ENCODE measurements around the gene CIAPIN1.
A peak's percentile ranks its signal among the peaks of the same experiment; 100 is the strongest.

CIAPIN1 gene

DNA sequence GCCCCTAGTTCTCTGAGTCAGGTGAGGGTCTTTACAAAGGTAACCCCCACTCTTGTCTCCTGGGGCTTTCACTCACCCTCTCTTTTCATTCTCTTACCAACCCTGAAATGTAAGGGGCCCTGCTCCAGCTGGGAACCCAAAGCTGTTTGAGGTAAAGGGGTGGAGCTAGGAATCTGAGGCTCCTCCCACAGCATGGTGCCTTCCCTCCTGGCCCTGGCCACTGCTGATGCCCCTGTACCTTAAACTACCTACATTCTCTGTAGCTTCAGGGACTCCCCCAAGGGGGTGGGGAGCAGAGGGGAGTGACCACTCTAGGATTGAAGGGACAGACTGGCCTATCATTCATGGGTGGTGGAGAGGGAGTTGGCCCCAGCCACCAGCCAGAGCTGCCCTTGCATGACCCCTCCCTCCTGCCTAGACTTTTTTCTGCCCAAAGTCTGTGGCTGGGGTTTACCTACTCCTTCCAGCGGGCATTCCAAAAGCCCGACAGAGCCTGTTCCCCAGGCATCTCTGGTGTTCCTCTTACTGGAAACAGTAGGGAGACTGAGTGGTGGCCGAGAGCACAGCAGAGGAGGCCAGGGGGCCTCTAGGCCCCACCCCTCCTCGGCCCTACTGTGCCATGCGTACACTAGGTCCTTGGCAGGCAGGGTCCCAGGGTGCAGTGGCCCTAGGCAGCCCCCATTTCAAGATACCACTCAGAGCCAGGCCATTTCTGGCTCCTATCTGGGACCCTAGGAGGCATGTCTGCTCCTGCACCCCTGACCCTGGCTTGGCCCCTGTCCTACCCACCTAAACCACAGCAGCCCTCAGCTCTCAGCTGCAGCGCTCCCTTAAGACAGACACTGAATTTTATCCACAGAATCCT is 29.6 kb upstream of the CIAPIN1 start:
- DNase-seq (ENCODE audit: low read depth in 2 of 2): no peak

DNA sequence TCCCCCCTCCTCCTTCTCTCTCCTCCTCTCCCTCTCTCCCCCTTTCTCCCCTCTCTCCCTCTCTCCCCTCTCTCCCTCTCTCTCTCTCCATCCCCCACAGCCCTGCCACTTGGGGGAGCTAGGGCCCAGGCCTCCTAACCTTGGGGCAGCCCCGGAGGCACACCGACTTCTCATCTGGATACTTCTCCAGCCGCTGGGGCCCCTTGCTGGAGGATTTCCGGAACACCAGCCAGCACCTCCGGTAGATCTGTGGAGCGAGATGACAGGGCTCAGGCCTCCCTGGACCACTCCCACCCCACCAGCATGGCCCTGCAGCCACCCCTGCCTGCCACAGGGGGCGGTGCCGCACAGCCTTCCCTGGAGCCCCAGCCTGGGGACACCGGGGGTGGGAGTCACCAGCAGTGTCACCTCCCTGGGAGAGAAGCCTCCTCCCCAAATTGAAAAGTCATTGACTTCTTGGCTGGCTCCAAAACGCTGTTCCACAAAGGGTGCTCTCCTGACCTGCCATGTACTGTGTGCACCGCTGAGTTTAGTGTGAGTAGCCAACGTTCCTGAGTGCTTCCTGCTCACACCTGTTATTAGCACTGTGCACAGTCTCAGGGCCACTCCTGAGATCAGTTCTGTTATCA is 28.6 kb upstream of the CIAPIN1 start:
- peak; percentile 82 to 85 for DNase-seq (ENCODE audit: low read depth in 2 of 2)

DNA sequence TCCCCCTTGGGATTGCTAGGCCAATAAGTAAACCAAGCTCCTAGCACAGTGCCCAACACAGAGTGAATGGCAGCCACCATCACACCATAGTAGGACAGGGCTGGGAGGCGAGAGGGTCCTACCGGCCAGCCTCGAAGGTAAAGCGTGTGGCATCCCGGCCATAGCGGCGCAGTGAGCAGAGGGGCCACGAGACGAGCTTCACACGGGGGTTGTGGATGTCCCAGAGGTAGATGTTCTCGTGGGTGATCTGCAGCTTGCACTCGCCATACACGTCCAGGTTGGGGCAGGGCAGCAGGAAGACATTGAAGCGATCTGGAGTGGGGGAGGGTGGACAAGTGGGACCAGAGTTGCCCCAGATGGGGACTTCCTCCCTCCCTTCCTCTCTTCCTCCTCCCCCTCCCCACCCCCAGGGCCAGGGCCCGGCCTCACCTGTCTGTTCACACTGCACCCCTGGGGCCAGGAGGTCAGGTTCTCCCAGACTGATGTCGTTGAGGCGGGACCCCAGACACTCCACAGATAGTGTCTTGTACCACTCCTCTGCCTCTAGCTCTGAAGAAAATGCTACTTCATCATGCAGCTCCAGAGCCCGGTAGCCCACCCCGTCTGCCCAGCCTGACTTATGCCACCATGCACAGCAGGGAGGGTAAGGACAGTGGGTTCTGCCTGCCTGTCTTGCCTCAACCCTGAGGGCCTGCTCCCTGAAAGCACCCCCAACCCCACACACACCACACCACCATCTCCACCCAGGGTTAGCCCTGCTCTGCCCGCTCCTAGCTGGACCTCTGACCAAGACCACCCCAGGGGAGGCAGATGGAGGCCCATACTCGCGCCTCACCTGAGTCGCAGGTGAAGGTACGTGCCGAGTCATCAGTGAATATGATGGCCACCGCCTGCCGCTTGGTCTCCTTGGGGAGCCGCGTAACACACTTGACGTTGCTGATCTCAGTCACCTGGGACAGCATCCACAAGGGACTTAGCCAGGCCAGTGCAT is 27.8 kb upstream of the CIAPIN1 start:
- no peak for DNase-seq (ENCODE audit: low read depth in 2 of 2)

DNA sequence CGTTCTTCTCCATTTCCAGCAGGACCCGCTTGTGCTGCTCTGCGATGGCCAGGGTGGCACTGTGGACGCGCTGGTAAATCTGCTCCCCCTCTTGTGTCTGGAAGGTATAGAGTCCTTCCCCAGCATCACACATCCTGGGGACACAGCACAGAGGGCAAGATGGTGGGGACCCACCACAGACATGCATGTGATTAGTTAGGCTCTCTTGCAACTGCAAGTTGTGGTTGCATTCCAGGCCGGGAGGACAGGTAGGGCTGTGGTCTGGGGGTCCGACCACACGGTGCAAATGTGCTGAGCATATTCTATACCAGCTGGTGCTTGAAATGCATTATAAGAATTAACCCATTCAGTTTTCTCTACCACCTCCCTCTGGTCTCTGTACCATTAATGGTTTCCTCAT is 26.7 kb upstream of the CIAPIN1 start:
- DNase-seq (ENCODE audit: low read depth in 2 of 2): no peak

DNA sequence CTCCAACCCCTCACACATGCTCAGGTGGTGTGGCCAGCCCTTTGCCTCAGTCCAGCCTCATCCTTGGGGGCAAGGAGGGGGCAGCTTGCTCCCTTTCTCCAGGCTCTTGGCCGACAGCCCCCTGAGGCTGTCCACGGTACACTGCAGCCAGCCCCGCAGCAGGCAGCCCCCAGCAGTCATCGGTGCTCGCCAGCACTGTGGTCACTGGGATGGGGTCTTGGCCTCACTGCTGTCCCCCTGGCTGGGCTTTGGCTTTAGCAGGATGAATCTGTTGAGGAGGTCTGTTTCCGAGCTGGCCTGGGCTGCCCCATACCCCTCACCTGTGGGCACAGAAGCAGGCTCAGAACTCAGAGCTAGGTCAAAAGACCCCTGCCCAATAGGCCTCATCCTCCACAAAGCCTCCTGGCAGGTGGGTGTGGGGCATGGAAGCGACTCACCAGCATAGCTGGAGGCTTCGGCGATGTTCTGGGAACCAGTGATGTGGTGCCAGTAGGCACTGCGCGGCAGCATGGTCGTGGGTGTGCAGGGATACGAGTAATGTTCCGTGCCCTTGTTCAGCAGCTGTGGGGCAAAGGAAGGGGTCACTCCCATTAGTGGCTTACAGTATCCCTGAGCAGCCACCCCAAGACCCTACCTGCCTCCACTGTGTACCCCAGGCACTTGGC is 26.1 kb upstream of the CIAPIN1 start:
- DNase-seq (ENCODE audit: low read depth in 2 of 2): no peak

DNA sequence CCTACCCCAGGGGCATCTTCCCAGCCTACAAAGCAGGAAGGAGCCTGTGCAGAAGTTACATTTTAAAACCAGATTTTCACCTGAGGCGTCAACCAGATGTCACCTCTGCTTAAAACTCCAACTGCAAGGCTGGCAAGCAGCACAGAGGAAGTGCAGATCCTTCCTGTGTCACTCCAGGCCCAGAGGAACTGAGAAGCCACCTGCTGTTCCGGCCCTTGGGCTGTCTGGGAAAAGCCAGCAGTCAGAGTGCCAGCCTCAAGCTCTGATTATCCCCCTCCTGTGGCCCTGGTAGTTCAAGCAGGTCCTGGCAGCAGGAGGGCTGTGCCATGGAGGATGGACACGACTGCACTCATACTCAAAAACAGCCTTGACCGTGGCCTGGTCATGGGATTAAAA is 25.5 kb upstream of the CIAPIN1 start:
- no peak for DNase-seq (ENCODE audit: low read depth in 2 of 2)

DNA sequence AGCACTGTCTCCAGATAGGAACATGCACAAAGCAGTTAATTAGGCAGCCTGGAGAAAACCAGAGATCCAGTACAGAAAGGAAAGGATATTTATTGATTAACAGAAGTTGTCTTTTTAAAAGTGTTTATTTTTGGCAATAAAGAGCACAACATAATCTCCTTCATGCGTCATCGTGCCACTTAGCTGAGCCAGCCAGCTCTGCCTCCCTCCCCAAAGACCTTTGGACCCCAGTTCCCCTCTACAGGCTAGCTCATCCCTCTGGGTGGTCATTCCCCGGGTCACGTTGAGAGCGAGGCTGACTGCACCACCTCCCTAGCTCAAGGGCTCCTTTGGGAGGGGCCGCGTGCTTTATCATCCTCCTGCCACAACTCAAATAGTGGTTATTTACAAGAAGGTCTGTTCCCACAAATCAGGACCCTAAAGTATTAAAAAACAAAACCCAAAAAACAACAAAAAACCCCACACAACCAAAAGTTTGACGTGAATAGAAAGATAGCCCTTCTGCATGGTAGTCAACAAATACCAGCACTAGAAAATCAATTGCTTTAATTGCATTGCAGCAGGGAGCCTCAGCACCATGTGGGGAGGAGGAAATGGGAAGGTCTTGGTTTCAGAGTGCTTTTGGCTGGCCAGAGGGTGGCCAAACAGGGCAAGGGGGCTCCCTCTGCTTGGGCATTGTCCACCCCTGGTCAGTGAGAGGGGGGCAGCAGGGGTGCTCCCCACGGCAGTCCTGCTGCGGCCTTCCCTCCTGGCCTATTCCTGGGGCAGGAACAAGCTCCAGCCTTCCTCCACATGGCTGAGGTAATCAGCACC is 24.9 kb upstream of the CIAPIN1 start:
- DNase-seq (ENCODE audit: low read depth in 2 of 2): no peak

DNA sequence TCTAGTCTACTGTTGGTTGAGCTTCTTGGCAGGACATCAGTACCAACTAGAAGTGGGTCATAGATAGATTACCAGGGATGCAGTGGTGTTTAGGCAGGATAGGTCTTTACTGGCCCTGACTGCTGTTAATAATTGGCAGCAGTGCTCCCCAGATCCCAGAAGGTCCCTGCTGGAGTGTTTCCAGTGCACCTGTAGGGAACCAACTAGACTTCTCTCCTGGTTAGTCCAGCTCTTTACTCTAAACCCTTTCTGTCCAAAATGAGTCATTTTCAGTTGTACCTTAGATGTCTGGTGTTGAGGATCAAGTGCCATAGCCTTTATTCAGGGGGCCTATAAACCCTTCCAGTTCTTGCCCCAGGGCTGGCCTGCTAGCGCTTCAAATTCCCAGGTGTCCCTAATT is 24.0 kb upstream of the CIAPIN1 start:
- no peak for DNase-seq (ENCODE audit: low read depth in 2 of 2)

DNA sequence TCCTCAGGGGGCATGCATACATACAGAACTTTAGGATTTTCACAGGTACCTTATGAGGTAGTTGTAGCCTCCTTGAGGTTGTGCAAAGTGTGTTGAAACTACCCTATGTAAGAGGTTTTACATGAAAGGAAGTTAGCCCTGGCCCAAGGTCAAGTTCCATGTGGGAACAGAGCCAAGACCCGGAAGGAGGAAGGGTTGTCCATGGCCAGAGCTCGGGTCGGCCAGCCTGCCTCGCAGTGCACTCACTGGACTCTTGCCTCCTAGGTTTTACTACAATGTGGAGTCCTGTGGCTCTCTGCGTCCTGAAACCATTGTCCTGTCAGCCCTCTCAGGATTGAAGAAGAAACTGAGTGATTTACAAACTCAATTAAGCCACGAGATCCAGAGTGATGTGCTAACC is 23.5 kb upstream of the CIAPIN1 start:
- no peak for DNase-seq (ENCODE audit: low read depth in 2 of 2)

DNA sequence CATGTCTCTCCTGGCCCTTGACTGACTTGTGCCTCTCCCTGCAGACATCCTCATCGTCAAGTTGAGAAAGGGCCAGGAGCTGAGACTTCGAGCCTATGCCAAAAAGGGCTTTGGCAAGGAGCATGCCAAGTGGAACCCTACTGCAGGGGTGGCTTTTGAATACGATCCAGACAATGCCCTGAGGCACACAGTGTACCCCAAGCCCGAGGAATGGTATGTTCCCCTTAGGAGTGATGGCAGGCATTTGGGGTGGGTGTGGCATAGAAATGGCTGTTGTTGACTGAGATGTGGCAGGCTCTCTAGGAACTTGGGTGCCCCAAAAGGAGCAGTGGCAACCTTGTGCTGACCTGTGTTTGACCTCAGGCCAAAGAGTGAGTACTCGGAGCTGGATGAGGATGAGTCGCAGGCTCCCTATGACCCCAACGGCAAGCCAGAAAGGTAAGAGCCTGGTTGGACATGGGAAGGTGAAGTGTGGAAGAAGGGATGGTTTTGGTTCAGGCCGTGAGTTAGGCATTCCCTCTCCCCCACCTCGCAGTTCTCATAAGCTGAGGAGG is 22.8 kb upstream of the CIAPIN1 start:
- DNase-seq (ENCODE audit: low read depth in 2 of 2): no peak

DNA sequence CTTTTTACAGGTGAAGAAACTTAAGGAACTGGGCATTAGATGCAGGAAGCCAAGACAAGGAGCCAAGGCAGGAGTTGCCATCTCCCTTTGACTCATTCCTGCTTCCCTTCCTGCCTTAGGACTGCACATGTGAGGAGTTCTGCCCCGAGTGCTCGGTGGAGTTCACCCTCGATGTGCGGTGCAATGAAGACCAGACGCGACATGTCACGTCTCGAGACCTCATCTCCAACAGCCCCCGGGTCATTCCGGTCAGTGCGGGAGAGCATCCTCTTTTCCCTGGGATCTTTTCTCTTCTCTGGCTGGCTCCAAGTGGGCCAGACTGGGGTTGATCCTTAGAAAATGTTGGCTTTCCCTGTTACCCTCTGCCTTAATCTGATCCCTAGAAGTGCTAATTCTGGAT is 21.9 kb upstream of the CIAPIN1 start:
- DNase-seq (ENCODE audit: low read depth in 2 of 2): no peak

DNA sequence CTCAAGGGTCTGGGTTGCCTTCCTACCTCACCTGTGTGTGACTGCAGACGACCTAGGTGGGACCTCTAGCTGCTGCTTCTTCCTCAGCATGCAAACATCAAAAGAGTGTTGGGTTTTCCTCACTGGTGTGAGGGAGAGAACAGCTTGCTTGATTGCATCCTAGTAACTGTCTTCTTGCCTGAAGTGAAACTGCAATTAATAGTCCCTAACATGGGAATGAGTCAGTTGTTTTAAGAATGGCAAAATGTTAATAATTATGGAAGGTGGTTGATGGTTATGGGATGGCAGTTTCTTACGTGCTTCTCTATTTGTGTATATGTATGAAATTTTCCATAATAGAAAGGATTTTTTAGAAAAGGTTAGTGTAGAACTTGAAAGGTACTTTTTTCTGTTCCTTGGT is 21.2 kb upstream of the CIAPIN1 start:
- no peak for DNase-seq (ENCODE audit: low read depth in 2 of 2)

DNA sequence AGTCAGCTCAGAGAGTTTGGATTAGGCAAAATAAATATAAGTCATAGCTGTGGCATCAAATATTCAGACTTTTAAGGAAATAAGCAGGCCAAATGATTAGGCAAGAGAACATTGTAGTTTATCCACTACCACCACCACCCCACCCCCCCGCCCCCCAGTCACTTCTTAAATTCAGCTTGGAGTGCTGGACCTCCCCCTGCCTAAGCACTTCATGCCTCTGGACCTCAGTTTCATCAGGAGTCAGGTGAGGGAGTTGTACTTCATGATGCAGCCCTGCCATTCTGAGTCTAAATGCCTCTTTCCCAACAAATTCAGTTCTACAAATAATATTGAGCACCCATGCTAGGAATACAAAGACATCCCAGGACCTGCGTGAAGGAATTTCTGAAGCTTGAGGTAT is 17.3 kb upstream of the CIAPIN1 start:
- DNase-seq (ENCODE audit: low read depth in 2 of 2): no peak

DNA sequence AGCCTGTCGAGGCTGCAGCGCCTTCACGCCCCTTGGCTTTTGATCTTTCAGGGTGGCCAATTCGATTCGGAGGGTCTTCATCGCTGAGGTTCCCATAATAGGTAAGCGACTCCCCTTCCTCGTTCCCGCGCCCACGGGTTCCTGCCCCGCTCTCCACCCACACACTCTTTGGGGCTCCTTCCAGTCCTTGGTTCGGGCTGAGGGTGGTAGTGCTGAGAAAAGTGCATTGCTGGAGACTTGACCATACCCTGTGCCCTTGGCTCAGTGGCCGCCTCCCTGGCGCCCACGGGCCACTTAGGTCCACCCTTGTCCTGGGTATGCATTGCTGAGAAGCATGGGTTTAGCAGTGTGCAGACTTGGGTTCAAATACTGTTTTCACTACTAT is 15.8 kb upstream of the CIAPIN1 start:
- no peak for DNase-seq (ENCODE audit: low read depth in 2 of 2)

DNA sequence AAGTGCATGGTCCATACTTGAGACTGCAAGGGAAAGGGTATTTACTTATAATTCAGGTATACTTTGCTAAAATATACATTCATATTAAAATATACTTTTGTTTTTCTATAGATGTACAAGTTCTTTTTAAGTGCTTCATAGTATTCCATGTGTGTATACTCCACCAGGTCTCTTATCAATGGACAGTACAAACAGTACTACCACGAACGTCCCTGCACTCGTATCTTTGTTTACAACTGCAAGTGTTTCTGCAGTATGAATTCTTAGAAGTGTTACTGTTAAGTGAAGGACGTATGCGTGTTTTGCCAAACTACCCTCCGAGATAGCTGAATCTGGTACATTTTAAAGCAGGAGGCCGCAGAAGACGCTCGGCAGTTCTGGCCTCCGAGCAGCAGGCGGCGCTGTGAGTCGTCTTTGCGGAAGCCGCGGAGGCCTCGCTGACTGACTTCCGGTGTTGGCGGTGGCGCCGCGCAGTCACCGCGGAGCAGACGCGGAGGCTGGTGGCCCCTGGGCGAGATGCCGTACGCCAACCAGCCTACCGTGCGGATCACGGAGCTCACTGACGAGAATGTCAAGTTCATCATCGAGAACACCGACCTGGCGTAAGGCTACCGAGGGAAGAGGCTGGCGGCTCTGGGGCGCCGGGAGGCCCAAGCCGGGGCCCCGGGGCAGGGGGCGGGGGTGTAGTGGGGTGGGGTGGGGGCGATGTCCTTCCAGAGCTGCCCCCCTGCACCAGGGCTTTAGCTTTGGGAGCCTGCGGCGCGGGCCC is 15.2 kb upstream of the CIAPIN1 start, which contains the start of gene POLR2C:
TSS of gene POLR2C (plus strand) at position 471 of the 769 bp plus-strand sequence. CDS start at position 517, 46 bp downstream.
- peak; percentile 80 to 90 for DNase-seq (ENCODE audit: low read depth in 2 of 2)

DNA sequence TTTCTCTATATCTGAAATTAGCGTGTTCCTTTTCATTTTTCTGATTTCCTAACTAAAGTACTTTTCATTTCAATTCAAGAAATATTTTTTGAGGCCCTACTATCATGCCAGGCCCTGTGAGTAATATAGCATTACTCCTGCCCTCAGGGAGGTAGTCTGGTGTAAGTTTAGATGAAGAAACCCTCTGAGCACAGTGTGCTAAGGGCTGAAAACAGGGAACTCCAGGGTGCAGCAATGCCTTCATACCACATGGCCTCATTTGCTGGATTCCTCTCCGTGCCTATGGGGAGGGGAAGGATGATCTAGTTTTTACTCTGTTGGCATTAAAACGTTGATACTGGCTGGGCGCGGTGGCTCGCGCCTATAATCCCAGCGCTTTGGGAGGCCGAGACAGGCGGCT is 4.8 kb upstream of the CIAPIN1 start:
- DNase-seq (ENCODE audit: low read depth in 2 of 2): no peak

DNA sequence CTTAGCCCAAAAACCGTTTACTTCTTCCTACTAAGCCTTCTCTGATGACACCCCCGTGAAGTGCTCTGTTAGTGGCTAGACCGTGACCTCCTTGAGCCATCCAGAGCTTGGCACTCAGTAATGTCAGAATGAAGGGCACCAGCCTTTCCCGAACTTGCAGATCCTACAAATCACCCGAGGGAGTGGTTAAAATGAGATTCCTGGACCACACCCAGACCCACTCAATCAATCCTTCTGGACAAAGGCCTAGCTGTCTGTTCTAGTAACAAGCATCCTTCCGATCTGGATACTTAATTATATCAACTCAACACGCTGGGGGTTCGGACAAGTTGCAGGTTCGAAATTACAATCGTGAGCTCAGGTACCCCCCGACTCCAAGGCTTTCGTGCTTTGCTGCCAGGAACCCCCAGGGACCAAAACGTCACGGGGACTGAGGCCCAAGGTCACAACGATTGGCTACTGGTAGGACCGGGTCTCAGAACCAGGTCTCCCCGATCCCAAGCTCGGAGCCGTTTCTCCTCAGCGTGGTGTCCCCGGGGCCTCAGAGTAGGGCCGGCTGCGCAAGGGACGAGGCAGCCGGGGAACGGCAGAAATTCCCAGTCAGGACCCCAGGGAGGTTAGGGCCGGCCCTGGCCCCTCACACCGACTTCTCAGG is 527 bp downstream of the CIAPIN1 start:
- DNase-seq (ENCODE audit: low read depth in 2 of 2): no peak

DNA sequence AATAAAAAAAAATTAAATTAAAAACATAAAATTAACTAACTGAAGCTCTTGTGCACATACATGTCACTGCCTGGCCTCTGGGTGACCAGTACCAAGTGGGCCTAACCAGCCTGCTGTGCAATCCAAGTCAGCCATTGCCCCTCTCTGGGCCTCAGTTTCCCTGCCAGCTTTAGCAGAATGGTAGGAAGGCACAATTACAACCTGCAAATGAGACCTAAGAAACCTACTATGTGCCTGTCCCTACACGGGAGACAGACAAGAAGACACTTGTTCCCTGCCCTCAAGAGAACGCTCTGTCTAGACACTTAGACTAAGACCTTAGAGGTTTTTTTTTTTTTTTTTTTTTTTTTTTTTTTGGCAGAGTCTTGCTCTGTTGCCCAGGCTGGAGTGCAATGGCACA is 1.7 kb downstream of the CIAPIN1 start:
- no peak for DNase-seq (ENCODE audit: low read depth in 2 of 2)

DNA sequence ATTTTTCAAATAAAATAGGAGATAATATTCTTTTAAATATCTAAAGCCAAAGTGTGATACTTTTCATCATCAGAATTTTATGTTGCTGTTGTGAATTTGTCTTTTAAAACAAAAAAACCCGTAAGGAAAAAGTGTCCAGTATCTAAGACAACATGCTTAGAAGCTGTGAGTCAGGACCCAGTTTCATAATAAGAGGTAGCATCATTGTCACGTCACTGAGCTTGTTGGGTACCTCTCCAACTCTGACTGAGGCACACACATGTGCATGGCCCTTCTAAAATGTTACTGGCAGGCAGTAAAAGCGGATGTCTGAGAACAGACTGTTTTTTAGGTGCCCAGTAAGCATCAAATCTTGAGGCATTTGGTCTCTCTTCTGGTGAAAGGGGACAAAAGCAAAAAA is 2.5 kb downstream of the CIAPIN1 start:
- DNase-seq (ENCODE audit: low read depth in 2 of 2): no peak

All from stimulated activated CD4-positive, alpha-beta T cell treated with anti-CD3 and anti-CD28 coated beads, Interleukin-15, amount 100 ng/mL, for 48 hours (primary cell).